ENCODE results near the gene SPG11.
A peak's percentile ranks its signal among the peaks of the same experiment; 100 is the strongest.
"Not testable (repeated sequence)": the region's sequence is repeated elsewhere in the genome, so short reads cannot be mapped to it uniquely, and the experiment has no call there.

SPG11 gene

GRCh38 chr15:44663410-44664308 lies at the start of gene SPG11:
SPG11 (minus strand) TSS chr15:44663662; CDS start chr15:44663647, 15 bp downstream.
- DNase-seq: peak; percentile 94

- DNase-seq: peak; percentile 60
These were observed 49.0 kb upstream of the SPG11 start for GRCh38 chr15:44712346-44713005.

- DNase-seq: peak; percentile 66
These were observed 48.4 kb upstream of the SPG11 start for GRCh38 chr15:44711743-44712345.

- DNase-seq: peak; percentile 98
These were observed 47.8 kb upstream of the SPG11 start, which contains the start of the genes B2M and PATL2 for GRCh38 chr15:44711096-44711742. B2M (plus strand) TSS chr15:44711517; CDS start chr15:44711547, 30 bp downstream. PATL2 (minus strand) TSS chr15:44711323; CDS start chr15:44676490, 34,833 bp downstream.

GRCh38 chr15:44710236-44711095 lies 47.0 kb upstream of the SPG11 start:
- peak; percentile 44 for DNase-seq

- DNase-seq: no peak
These were observed 43.6 kb upstream of the SPG11 start for GRCh38 chr15:44706946-44707636.

- DNase-seq: no peak
These were observed 42.9 kb upstream of the SPG11 start for GRCh38 chr15:44706401-44706800.

- DNase-seq: no peak
These were observed 42.5 kb upstream of the SPG11 start for GRCh38 chr15:44705986-44706385.

GRCh38 chr15:44700676-44701075 lies 37.2 kb upstream of the SPG11 start:
- not testable (repeated sequence) for DNase-seq

- DNase-seq: no peak
These were observed 35.2 kb upstream of the SPG11 start for GRCh38 chr15:44698641-44699040.

GRCh38 chr15:44697014-44697413 lies 33.6 kb upstream of the SPG11 start:
- DNase-seq: no peak

GRCh38 chr15:44695294-44695693 lies 31.8 kb upstream of the SPG11 start:
- DNase-seq: no peak

- DNase-seq: no peak
These were observed 31.0 kb upstream of the SPG11 start for GRCh38 chr15:44694416-44694815.

- no peak for DNase-seq
These were observed 29.2 kb upstream of the SPG11 start for GRCh38 chr15:44692659-44693058.

GRCh38 chr15:44690245-44690644 lies 26.8 kb upstream of the SPG11 start:
- DNase-seq: not testable (repeated sequence)

GRCh38 chr15:44689318-44689717 lies 25.9 kb upstream of the SPG11 start:
- DNase-seq: not testable (repeated sequence)

- peak; percentile 67 for DNase-seq
These were observed 19.6 kb upstream of the SPG11 start for GRCh38 chr15:44682809-44683682.

- DNase-seq: no peak
These were observed 18.7 kb upstream of the SPG11 start for GRCh38 chr15:44682211-44682610.

GRCh38 chr15:44676676-44677075 lies 13.2 kb upstream of the SPG11 start:
- no peak for DNase-seq

- no peak for DNase-seq
These were observed 12.4 kb upstream of the SPG11 start for GRCh38 chr15:44675911-44676310.
